Peyer's patch (tissue), 4 donors: ENCODE measurements around the gene NMUR2. TPM values are rescaled to one million over a fixed set of nuclear protein-coding genes. Genes with fewer than 3 reads are reported as not detected.

Experiments used
- DNase-seq, 3 donors: peaks; one replicate each; pipeline ENCODE4 v3.0.0-alpha.2; 2017 to 2019
- H3K27ac ChIP-seq, 4 donors: fragments of 200-600 bp; sonication (generic); one replicate each; pipeline ENCODE4 v1.5.1; 2016 to 2019
- H3K27me3 ChIP-seq, 2 donors: fragments of 200-600 bp; sonication (generic); one replicate each; pipeline ENCODE4 v1.5.1; 2019
- H3K36me3 ChIP-seq, 3 donors: fragments of 200-600 bp; sonication (generic); one replicate each; pipeline ENCODE4 v1.5.1; 2016 to 2019
- H3K4me1 ChIP-seq, 4 donors: fragments of 200-600 bp; sonication (generic); one replicate each; pipeline ENCODE4 v1.5.1; 2016 to 2019
- H3K4me3 ChIP-seq, 4 donors: fragments of 200-600 bp; sonication (generic); 1 replicate in 3 of 4; 2 replicates in 1 of 4; pipeline ENCODE4 v1.5.1; 2016 to 2019; ENCODE audit warnings: mild to moderate bottlenecking in 1 of 4
- H3K9me3 ChIP-seq, 4 donors: fragments of 200-600 bp; sonication (generic); one replicate each; pipeline ENCODE4 v1.5.1; 2016 to 2019; ENCODE audit warnings: mild to moderate bottlenecking in 1 of 4
- POLR2A ChIP-seq, 2 donors: fragments of 450-650 bp; IDR thresholded peaks; one replicate each; pipeline ENCODE4 v1.5.1; 2017; ENCODE audit warnings: antibody characterized with exemption in 2 of 2, mild to moderate bottlenecking in 2 of 2, moderate library complexity in 2 of 2
- total RNA-seq, 4 donors: library from RNA; depleted of rRNA; stranded (reverse); fragments of >200 nt; gene quantifications; one replicate each; pipeline ENCODE4 v1.1.0, GENCODE V29; 2016
- TF ChIP-seq, protein P1 (sequence below), 6 experiments: fragments of 450-650 bp in 4 of 6; fragments of 200-600 bp in 2 of 6; sonication (generic) in 1 of 6; IDR thresholded peaks; one replicate each; pipeline ENCODE4 v1.5.1; 2017 to 2019; ENCODE audit warnings: antibody characterized with exemption in 6 of 6, mild to moderate bottlenecking in 3 of 6, moderate library complexity in 1 of 6

Gene NMUR2
- total RNA-seq, 4 donors from 2014 or later: not detected

DNA sequence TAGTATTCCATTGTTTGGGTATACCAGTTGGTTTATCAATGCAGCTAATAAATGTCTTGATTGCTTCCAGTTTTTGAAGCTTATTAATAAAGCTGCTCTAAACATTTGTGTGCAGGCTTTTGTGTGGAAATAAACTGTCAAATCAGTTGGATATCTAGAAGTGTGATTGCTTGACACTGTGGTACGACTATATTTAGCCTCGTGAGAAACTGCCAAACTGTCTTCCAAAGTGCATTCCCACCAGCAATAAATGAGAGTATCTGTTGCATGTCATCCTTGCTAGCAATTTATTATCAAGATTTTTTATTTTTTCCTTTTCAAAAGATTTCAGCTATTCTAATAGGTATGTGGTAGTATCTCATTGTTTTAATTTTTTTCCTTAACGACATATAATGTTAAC lies 37.5 kb downstream of the NMUR2 start:
- TF ChIP-seq, protein P1, sequence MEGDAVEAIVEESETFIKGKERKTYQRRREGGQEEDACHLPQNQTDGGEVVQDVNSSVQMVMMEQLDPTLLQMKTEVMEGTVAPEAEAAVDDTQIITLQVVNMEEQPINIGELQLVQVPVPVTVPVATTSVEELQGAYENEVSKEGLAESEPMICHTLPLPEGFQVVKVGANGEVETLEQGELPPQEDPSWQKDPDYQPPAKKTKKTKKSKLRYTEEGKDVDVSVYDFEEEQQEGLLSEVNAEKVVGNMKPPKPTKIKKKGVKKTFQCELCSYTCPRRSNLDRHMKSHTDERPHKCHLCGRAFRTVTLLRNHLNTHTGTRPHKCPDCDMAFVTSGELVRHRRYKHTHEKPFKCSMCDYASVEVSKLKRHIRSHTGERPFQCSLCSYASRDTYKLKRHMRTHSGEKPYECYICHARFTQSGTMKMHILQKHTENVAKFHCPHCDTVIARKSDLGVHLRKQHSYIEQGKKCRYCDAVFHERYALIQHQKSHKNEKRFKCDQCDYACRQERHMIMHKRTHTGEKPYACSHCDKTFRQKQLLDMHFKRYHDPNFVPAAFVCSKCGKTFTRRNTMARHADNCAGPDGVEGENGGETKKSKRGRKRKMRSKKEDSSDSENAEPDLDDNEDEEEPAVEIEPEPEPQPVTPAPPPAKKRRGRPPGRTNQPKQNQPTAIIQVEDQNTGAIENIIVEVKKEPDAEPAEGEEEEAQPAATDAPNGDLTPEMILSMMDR (IDR thresholded peaks at IDR 0.05): no peak
- TF ChIP-seq POLR2A (IDR thresholded peaks at IDR 0.05): no peak
- DNase-seq: no peak
- Histone ChIP-seq H3K4me1 (no peaks in the 10 kb centered on the region), H3K9me3 (no peaks in the 10 kb centered on the region), H3K27me3 (no peaks in the 10 kb centered on the region), H3K27ac (no peak overlapping the region), H3K4me3 (no peak overlapping the region), H3K36me3 (no peaks in the 10 kb centered on the region)

DNA sequence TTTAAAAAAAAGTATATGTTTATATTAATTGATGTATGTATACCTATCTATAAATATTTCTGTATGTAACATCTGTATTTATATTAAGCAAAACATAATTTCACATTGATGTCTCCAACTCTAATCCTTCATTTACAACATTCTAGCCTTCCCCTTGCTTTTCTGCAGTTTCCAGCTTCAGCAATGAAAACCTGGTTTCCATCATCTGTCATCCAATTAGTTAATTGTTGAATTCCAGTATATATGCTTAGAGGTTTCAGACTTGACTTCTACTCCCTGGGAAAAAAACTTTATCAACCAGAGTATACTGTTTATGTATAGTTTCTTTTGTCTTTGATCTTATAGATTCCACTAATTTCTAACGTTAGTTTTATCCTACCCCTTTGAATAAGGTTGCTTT lies 38.4 kb downstream of the NMUR2 start:
- DNase-seq: no peak
- TF ChIP-seq, protein P1 (IDR thresholded peaks at IDR 0.05): no peak
- no peak for TF ChIP-seq POLR2A (IDR thresholded peaks at IDR 0.05)
- H3K36me3 ChIP-seq: no peaks in the 10 kb centered on the region
- H3K9me3 ChIP-seq: no peaks in the 10 kb centered on the region
- H3K27me3 ChIP-seq: no peaks in the 10 kb centered on the region
- H3K4me1 ChIP-seq: no peaks in the 10 kb centered on the region
- H3K4me3 ChIP-seq: no peak overlapping the region
- no peak overlapping the region for H3K27ac ChIP-seq

DNA sequence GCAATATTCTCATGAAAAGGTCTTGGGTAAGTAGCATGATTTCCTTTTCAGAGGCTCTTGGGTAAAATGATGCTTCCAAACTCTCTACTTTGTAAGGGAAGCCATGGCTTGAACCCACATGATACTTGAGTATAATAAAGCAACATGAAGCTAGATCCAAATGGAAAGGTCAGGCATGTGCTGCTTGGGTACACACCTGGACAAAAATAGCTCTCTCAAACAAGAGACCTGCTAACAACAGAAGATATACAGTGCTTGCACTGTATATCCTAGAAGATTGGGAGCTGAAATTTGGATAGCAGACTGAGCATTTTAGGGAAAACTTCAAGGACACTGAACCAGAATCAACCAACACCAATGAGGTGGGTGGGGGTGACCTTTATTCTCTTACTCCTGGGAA lies 40.2 kb downstream of the NMUR2 start:
- Histone ChIP-seq H3K27me3 (no peaks in the 10 kb centered on the region), H3K36me3 (no peaks in the 10 kb centered on the region), H3K27ac (no peak overlapping the region), H3K4me3 (no peak overlapping the region), H3K9me3 (no peaks in the 10 kb centered on the region), H3K4me1 (no peaks in the 10 kb centered on the region)
- TF ChIP-seq, protein P1 (IDR thresholded peaks at IDR 0.05): no peak
- TF ChIP-seq POLR2A (IDR thresholded peaks at IDR 0.05): no peak
- DNase-seq: no peak

DNA sequence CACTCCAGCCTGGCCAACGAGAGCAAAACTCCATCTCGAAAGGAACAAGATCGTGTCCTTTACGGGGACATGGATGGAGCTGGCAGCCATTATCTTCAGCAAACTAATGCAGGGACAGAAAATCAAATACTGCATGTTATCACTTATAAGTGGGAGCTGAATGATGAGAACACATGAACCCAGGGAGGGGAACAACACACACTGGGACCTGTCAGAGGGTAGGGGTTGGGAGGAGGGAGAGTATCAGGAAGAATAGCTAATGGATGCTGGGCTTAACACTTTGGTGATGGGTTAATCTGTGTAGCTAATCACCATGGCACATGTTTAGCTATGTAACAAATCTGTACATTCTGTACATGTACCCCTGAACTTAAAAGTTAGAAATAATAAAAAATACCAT lies 40.9 kb downstream of the NMUR2 start:
- Histone ChIP-seq H3K4me1 (no peaks in the 10 kb centered on the region), H3K36me3 (no peaks in the 10 kb centered on the region), H3K9me3 (no peaks in the 10 kb centered on the region), H3K4me3 (no peak overlapping the region), H3K27me3 (no peaks in the 10 kb centered on the region), H3K27ac (no peak overlapping the region)
- TF ChIP-seq, protein P1 (IDR thresholded peaks at IDR 0.05): no peak
- TF ChIP-seq POLR2A (IDR thresholded peaks at IDR 0.05): no peak
- DNase-seq: no peak

DNA sequence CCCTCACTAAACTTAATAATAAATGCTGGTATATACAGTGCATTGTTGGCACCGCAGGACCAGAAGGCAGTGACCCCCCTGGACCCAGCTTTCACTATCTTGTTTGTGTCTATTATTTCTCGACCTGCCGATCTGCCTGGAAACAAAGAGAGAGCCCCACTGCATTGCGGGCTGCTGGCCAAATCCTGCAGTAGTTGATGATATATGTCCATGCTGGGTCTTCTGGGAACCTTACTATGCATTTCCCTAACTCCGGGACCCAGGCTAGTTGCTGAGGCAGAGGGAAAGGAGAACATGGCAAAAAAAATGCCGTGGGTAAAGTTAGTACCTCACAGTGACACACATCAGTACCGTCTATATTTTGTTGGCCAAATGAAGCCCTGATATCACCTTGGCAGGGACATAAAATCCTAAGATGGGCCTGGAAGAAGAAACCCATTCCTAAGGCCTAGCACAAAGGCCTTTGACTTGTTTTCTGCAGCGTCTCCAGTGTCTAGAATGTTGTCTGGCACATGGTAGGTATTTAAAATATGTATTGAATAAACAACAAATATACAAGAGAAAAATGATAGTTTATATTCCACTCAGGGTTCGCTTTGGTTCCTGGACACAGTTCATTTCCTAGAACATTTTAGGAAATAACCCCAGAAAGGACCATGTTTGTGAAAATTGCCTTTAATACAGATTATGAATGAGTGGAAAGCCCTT lies 46.1 kb downstream of the NMUR2 start:
- no peak for DNase-seq
- no peak overlapping the region for H3K27ac ChIP-seq

More for the DNA sequence above, 46.1 kb downstream of the NMUR2 start:
- Histone ChIP-seq H3K27me3 (no peaks in the 10 kb centered on the region), H3K9me3 (no peaks in the 10 kb centered on the region), H3K36me3 (no peaks in the 10 kb centered on the region), H3K4me3 (no peak overlapping the region), H3K4me1 (no peaks in the 10 kb centered on the region)
- TF ChIP-seq, protein P1 (IDR thresholded peaks at IDR 0.05): no peak
